Inferior parietal cortex (tissue), 1 donor: Measurements from ENCODE around the gene BRINP1.

ENCODE experiments used
- DNase-seq: peaks from one replicate; pipeline ENCODE4 v3.0.0-alpha.2; 2016; ENCODE audit errors: extremely low spot score

The BRINP1 gene

GRCh38 chr9:119126040-119126439 is 243.2 kb downstream of the BRINP1 start:
- no peak for DNase-seq

DNA sequence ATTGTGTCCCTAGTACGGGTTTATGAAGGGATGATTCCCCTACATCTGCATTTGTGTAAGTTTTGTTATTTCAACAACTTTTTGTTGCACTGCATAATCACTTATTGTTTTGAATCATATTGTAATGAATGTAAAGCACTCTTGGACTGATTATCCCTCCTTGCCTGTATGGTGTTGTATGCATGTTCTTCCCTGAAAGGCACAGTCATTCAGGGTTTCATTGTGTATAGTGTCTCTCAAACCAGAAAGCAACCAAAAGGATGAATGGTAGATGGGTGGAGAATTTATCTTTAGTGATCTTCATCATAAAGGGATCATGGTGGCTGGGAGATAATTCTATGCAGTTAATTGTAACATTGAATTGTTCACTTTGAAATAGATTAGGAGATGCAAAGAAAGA is 247.3 kb downstream of the BRINP1 start:
- DNase-seq = no peak

DNA sequence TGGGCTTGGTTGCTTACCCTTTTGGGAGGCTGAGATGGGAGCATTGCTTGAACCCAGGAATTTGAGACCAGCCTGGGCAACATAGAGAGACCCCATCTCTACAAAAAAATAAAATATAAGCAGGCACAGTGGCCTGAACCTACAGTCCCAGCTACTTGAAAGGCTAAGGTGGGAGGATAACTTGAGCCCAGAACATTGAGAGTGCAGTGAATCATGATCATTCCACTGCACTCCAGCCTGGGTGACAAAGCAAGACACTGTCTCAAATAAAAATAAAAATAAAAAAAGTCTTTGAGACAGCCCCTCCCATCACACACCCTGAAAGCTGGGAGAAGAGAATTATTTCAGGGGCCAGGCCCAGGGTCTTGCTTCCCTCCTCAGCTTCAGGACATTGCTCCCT is 251.8 kb downstream of the BRINP1 start:
- no peak for DNase-seq
